ENCODE measurements around the gene MTCL1.

The MTCL1 gene

GRCh38 chr18:8822643-8823042 is 117.3 kb downstream of the MTCL1 start:
- DNase-seq (ENCODE audit: low spot score) = no peak
- H2BK120ac ChIP-seq (ENCODE audit: low read depth, low read length) = no peak overlapping the region
- no peak overlapping the region for H3K18ac ChIP-seq (ENCODE audit: low read length)
- H2BK5ac ChIP-seq (ENCODE audit: low read length) = no peak overlapping the region
- H3K4me2 ChIP-seq (ENCODE audit: insufficient read depth, low read length, poor library complexity, severe bottlenecking) = no peak overlapping the region
- H2BK12ac ChIP-seq (ENCODE audit: low read length) = no peak overlapping the region
- peaks cover 2 to 75% of the 10 kb centered on the region in 2 donors for H3K36me3 ChIP-seq (replicated peaks in 1 of 2; ENCODE audit: control insufficient read depth in 2 of 2, insufficient read depth in 2 of 2, low read length in 2 of 2)
- no peak overlapping the region for H3K4ac ChIP-seq (ENCODE audit: low read length)
- no peaks in the 10 kb centered on the region for H3K9me3 ChIP-seq (replicated peaks in 1 of 2; ENCODE audit: control insufficient read depth in 2 of 2, insufficient read depth in 1 of 2, low read depth in 1 of 2, low read length in 2 of 2)
- H3K27me3 ChIP-seq (ENCODE audit: control insufficient read depth in 3 of 3, insufficient read depth in 3 of 3, low read depth in 1 of 3, low read length in 3 of 3) = no peaks in the 10 kb centered on the region
- no peak overlapping the region for H3K23ac ChIP-seq (ENCODE audit: low read depth, low read length, poor library complexity)
- no peak overlapping the region for H2AK5ac ChIP-seq (ENCODE audit: low read depth, low read length)
- H4K8ac ChIP-seq (ENCODE audit: low read depth, low read length) = no peak overlapping the region
- H3K14ac ChIP-seq (ENCODE audit: low read length) = no peak overlapping the region
- H3K9ac ChIP-seq (ENCODE audit: low read depth, low read length, poor library complexity) = no peak overlapping the region
- no peak overlapping the region for H4K91ac ChIP-seq (ENCODE audit: low read depth, low read length, poor library complexity)
- no peak overlapping the region for H3K27ac ChIP-seq (replicated peaks; ENCODE audit: low read length)
- H2BK15ac ChIP-seq (ENCODE audit: low read length) = no peak overlapping the region
- no peaks in the 10 kb centered on the region for H3K79me1 ChIP-seq (ENCODE audit: low read depth, low read length)
- H3K4me1 ChIP-seq (ENCODE audit: control insufficient read depth in 2 of 2, insufficient read depth in 1 of 2, low read depth in 1 of 2, low read length in 2 of 2) = no peaks in the 10 kb centered on the region
- WGBS, 2 donors (ENCODE audit: extremely low coverage in 2 of 2, insufficient read length in 2 of 2, insufficient replicate concordance in 1 of 2) = no CpG with 5 or more reads among the region's 10 CpGs
- H2AFZ ChIP-seq (ENCODE audit: low read length) = no peak overlapping the region
- H3K4me3 ChIP-seq (ENCODE audit: low read length in 2 of 2) = no peak overlapping the region

- Histone ChIP-seq H3K18ac (ENCODE audit: low read length) (no peak overlapping the region), H3K4ac (ENCODE audit: low read length) (no peak overlapping the region), H2BK120ac (ENCODE audit: low read depth, low read length) (no peak overlapping the region), H3K79me1 (ENCODE audit: low read depth, low read length) (no peaks in the 10 kb centered on the region), H3K36me3 (replicated peaks in 1 of 2; ENCODE audit: control insufficient read depth in 2 of 2, insufficient read depth in 2 of 2, low read length in 2 of 2) (peaks cover 2 to 75% of the 10 kb centered on the region in 2 donors), H3K4me2 (ENCODE audit: insufficient read depth, low read length, poor library complexity, severe bottlenecking) (no peak overlapping the region), H3K27me3 (ENCODE audit: control insufficient read depth in 3 of 3, insufficient read depth in 3 of 3, low read depth in 1 of 3, low read length in 3 of 3) (no peaks in the 10 kb centered on the region), H3K4me3 (ENCODE audit: low read length in 2 of 2) (no peak overlapping the region), H3K9ac (ENCODE audit: low read depth, low read length, poor library complexity) (no peak overlapping the region), H3K9me3 (replicated peaks in 1 of 2; ENCODE audit: control insufficient read depth in 2 of 2, insufficient read depth in 1 of 2, low read depth in 1 of 2, low read length in 2 of 2) (no peaks in the 10 kb centered on the region), H3K14ac (ENCODE audit: low read length) (no peak overlapping the region), H4K91ac (ENCODE audit: low read depth, low read length, poor library complexity) (no peak overlapping the region), H4K8ac (ENCODE audit: low read depth, low read length) (no peak overlapping the region), H3K23ac (ENCODE audit: low read depth, low read length, poor library complexity) (no peak overlapping the region), H2AFZ (ENCODE audit: low read length) (no peak overlapping the region), H3K27ac (replicated peaks; ENCODE audit: low read length) (no peak overlapping the region), H2BK12ac (ENCODE audit: low read length) (no peak overlapping the region), H2AK5ac (ENCODE audit: low read depth, low read length) (no peak overlapping the region), H2BK15ac (ENCODE audit: low read length) (no peak overlapping the region), H3K4me1 (ENCODE audit: control insufficient read depth in 2 of 2, insufficient read depth in 1 of 2, low read depth in 1 of 2, low read length in 2 of 2) (no peaks in the 10 kb centered on the region), H2BK5ac (ENCODE audit: low read length) (no peak overlapping the region)
- WGBS, 2 donors (ENCODE audit: extremely low coverage in 2 of 2, insufficient read length in 2 of 2, insufficient replicate concordance in 1 of 2) = no CpG with 5 or more reads among the region's 6 CpGs
- DNase-seq (ENCODE audit: low spot score) = no peak
These were observed 118.2 kb downstream of the MTCL1 start for GRCh38 chr18:8823530-8823929.

GRCh38 chr18:8824846-8825245 is 119.5 kb downstream of the MTCL1 start:
- Histone ChIP-seq H3K27me3 (ENCODE audit: control insufficient read depth in 3 of 3, insufficient read depth in 3 of 3, low read depth in 1 of 3, low read length in 3 of 3) (no peaks in the 10 kb centered on the region), H3K18ac (ENCODE audit: low read length) (peak overlapping the region; percentile 21), H2BK15ac (ENCODE audit: low read length) (no peak overlapping the region), H3K27ac (replicated peaks; ENCODE audit: low read length) (no peak overlapping the region), H2BK120ac (ENCODE audit: low read depth, low read length) (no peak overlapping the region), H3K4me2 (ENCODE audit: insufficient read depth, low read length, poor library complexity, severe bottlenecking) (no peak overlapping the region), H2AFZ (ENCODE audit: low read length) (no peak overlapping the region), H3K9ac (ENCODE audit: low read depth, low read length, poor library complexity) (peak overlapping the region; percentile 55), H4K8ac (ENCODE audit: low read depth, low read length) (no peak overlapping the region), H2BK5ac (ENCODE audit: low read length) (peak overlapping the region; percentile 33), H3K14ac (ENCODE audit: low read length) (no peak overlapping the region), H3K9me3 (replicated peaks in 1 of 2; ENCODE audit: control insufficient read depth in 2 of 2, insufficient read depth in 1 of 2, low read depth in 1 of 2, low read length in 2 of 2) (peaks cover 0 to 4% of the 10 kb centered on the region in 2 donors), H2BK12ac (ENCODE audit: low read length) (no peak overlapping the region), H3K36me3 (replicated peaks in 1 of 2; ENCODE audit: control insufficient read depth in 2 of 2, insufficient read depth in 2 of 2, low read length in 2 of 2) (peaks cover 2 to 65% of the 10 kb centered on the region in 2 donors), H3K4me1 (ENCODE audit: control insufficient read depth in 2 of 2, insufficient read depth in 1 of 2, low read depth in 1 of 2, low read length in 2 of 2) (peaks cover 0 to under 1% of the 10 kb centered on the region in 2 donors), H3K4ac (ENCODE audit: low read length) (no peak overlapping the region), H4K91ac (ENCODE audit: low read depth, low read length, poor library complexity) (peak overlapping the region; percentile 67), H2AK5ac (ENCODE audit: low read depth, low read length) (no peak overlapping the region), H3K79me1 (ENCODE audit: low read depth, low read length) (no peaks in the 10 kb centered on the region), H3K23ac (ENCODE audit: low read depth, low read length, poor library complexity) (peak overlapping the region; percentile 48), H3K4me3 (ENCODE audit: low read length in 2 of 2) (no peak overlapping the region)
- DNase-seq (ENCODE audit: low spot score) = no peak
- no CpG with 5 or more reads among the region's 20 CpGs for WGBS, 2 donors (ENCODE audit: extremely low coverage in 2 of 2, insufficient read length in 2 of 2, insufficient replicate concordance in 1 of 2)

- H4K91ac ChIP-seq (ENCODE audit: low read depth, low read length, poor library complexity) = no peak overlapping the region
- no peak overlapping the region for H2AFZ ChIP-seq (ENCODE audit: low read length)
- H3K36me3 ChIP-seq (replicated peaks in 1 of 2; ENCODE audit: control insufficient read depth in 2 of 2, insufficient read depth in 2 of 2, low read length in 2 of 2) = peaks cover 2 to 63% of the 10 kb centered on the region in 2 donors
- H3K18ac ChIP-seq (ENCODE audit: low read length) = no peak overlapping the region
- no peak overlapping the region for H2BK15ac ChIP-seq (ENCODE audit: low read length)
- H2BK12ac ChIP-seq (ENCODE audit: low read length) = no peak overlapping the region
- H2BK5ac ChIP-seq (ENCODE audit: low read length) = peak overlapping the region; percentile 33
- H3K4ac ChIP-seq (ENCODE audit: low read length) = no peak overlapping the region
- H3K4me2 ChIP-seq (ENCODE audit: insufficient read depth, low read length, poor library complexity, severe bottlenecking) = no peak overlapping the region
- no peak overlapping the region for H4K8ac ChIP-seq (ENCODE audit: low read depth, low read length)
- peaks cover 0 to 8% of the 10 kb centered on the region in 2 donors for H3K9me3 ChIP-seq (replicated peaks in 1 of 2; ENCODE audit: control insufficient read depth in 2 of 2, insufficient read depth in 1 of 2, low read depth in 1 of 2, low read length in 2 of 2)
- H3K14ac ChIP-seq (ENCODE audit: low read length) = no peak overlapping the region
- no peak overlapping the region for H3K4me3 ChIP-seq (ENCODE audit: low read length in 2 of 2)
- peak overlapping the region; percentile 5 for H3K9ac ChIP-seq (ENCODE audit: low read depth, low read length, poor library complexity)
- H3K27me3 ChIP-seq (ENCODE audit: control insufficient read depth in 3 of 3, insufficient read depth in 3 of 3, low read depth in 1 of 3, low read length in 3 of 3) = no peaks in the 10 kb centered on the region
- peaks cover 0 to 5% of the 10 kb centered on the region in 2 donors for H3K4me1 ChIP-seq (ENCODE audit: control insufficient read depth in 2 of 2, insufficient read depth in 1 of 2, low read depth in 1 of 2, low read length in 2 of 2)
- no peak overlapping the region for H2AK5ac ChIP-seq (ENCODE audit: low read depth, low read length)
- no peak overlapping the region for H3K27ac ChIP-seq (replicated peaks; ENCODE audit: low read length)
- DNase-seq (ENCODE audit: low spot score) = no peak
- peak overlapping the region; percentile 48 for H3K23ac ChIP-seq (ENCODE audit: low read depth, low read length, poor library complexity)
- H3K79me1 ChIP-seq (ENCODE audit: low read depth, low read length) = no peaks in the 10 kb centered on the region
- H2BK120ac ChIP-seq (ENCODE audit: low read depth, low read length) = no peak overlapping the region
- WGBS, 2 donors (ENCODE audit: extremely low coverage in 2 of 2, insufficient read length in 2 of 2, insufficient replicate concordance in 1 of 2) = no CpG with 5 or more reads among the region's 13 CpGs
These were observed 119.9 kb downstream of the MTCL1 start for GRCh38 chr18:8825273-8825672.

All from neuronal stem cell (in vitro differentiated cells).